Measurements from ENCODE around the gene PPA1. TPM values are rescaled to one million over a fixed set of nuclear protein-coding genes. Genes with fewer than 3 reads are reported as not detected.

PPA1 gene
- total RNA-seq: 10 to 100 TPM; 17.0 to 26.5 (median 19.2) TPM
- 73.9 TPM for total RNA-seq (2013)

DNA sequence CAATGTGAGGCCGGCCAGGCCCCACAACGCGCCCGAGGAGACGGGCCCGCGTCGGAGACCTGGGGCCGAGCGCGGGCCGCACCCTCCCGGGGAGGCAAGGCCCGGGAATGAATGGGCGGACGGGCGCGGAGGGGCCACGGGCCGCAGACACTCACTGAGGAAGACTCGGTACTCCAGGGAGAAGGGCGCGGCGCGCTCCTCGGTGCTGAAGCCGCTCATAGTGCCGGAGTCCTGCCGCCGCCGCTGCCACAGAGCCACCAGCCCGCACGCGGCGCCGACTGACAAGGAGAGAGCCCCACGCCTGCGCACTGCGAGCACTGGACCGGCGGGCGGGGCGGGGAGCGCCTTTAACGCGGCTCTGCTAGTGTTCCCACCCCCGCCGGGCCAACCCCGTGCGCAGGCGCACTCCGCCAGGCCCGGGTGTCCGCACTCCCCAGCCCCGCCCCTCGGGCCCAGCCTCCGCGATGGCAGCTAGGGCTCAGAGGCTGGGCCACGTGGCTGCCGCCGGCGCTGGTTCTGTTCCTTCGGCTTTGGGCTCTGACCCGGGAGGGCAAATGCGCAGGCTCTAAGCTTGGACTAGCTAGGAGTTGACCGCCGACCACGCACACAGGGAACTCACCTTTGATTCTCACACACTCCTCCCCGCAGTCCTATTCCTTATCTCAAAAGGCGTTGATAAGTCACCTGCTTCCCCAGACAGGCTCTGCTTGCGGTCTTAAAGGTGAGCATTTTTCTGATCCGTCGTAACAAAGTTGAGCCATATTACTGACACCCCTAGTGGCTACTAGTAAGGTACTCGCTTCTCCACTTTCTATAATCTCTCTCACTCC, at the start of gene PPA1:
TSS of gene PPA1 (minus strand) at position 321 of the 830 bp plus-strand sequence. CDS start at position 219, 102 bp downstream.
- TF ChIP-seq, protein P1, sequence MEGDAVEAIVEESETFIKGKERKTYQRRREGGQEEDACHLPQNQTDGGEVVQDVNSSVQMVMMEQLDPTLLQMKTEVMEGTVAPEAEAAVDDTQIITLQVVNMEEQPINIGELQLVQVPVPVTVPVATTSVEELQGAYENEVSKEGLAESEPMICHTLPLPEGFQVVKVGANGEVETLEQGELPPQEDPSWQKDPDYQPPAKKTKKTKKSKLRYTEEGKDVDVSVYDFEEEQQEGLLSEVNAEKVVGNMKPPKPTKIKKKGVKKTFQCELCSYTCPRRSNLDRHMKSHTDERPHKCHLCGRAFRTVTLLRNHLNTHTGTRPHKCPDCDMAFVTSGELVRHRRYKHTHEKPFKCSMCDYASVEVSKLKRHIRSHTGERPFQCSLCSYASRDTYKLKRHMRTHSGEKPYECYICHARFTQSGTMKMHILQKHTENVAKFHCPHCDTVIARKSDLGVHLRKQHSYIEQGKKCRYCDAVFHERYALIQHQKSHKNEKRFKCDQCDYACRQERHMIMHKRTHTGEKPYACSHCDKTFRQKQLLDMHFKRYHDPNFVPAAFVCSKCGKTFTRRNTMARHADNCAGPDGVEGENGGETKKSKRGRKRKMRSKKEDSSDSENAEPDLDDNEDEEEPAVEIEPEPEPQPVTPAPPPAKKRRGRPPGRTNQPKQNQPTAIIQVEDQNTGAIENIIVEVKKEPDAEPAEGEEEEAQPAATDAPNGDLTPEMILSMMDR (IDR thresholded peaks at IDR 0.05): no peak
- H3K4me1 ChIP-seq (ENCODE audit: control insufficient read depth, insufficient read depth, low read length): peaks cover 18% of the 10 kb centered on the region
- Mint-ChIP-seq H3K4me3 (peak within 1 kb of the TSS; percentile 89), H3K4me1 (peaks cover 15 to 17% of the 10 kb centered on the region in 2 donors), H3K27ac (peak within 1 kb of the TSS; percentile 58 to 85), H3K9me3 (no peaks in the 10 kb centered on the region), H3K27me3 (ENCODE audit: low read depth in 2 of 2) (peaks cover 0 to 6% of the 10 kb centered on the region in 2 donors), H3K36me3 (no peaks in the 10 kb centered on the region)
- peaks cover 8% of the 10 kb centered on the region for H3K36me3 ChIP-seq (ENCODE audit: control insufficient read depth, insufficient read depth, low read length)
- H3K4me3 ChIP-seq (ENCODE audit: low read length): peak within 1 kb of the TSS; percentile 69
- intact Hi-C loops (cut with micrococcal nuclease): loop anchor here (1.0 kb wide), 1 partner anchor 171 kb away; the partner anchor contains the start of gene EIF4EBP2
- no peaks in the 10 kb centered on the region for H3K27me3 ChIP-seq (ENCODE audit: control insufficient read depth, insufficient read depth, low read length)
- WGBS (ENCODE audit: insufficient coverage): under 1% methylated on average over 73 of the region's 74 CpGs
- peak within 1 kb of the TSS; percentile 78 for H3K27ac ChIP-seq (ENCODE audit: low read length)
- DNase-seq (peak; percentile 99), ATAC-seq (peak; percentile 96 to 100 (median 97))
- no peaks in the 10 kb centered on the region for H3K9me3 ChIP-seq (ENCODE audit: control insufficient read depth, insufficient read depth, low read length)

DNA sequence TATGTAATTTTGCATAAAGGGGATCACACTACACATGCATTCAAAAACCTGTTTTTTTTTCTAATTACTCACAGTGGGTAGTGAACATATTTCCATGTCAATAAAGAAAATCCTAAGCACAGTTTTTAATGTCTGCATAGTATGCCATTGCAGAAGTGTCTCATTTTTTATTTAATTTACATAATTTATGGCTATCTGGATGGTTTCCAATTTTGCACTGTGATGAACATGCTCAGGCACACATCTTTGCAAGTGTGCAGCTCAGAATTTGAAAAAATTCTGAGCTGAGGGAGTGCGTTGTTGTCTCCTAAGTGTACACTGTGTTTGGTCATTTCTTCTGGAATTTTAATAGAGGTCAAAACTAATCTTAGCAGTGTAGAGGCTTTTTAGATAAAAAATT, 48.4 kb upstream of the PPA1 start:
- Mint-ChIP-seq H3K4me3 (no peak overlapping the region), H3K27ac (no peak overlapping the region), H3K4me1 (peaks cover 0 to 4% of the 10 kb centered on the region in 2 donors), H3K27me3 (ENCODE audit: low read depth in 2 of 2) (peaks cover 52 to 62% of the 10 kb centered on the region in 2 donors), H3K36me3 (peaks cover 5% of the 10 kb centered on the region), H3K9me3 (no peaks in the 10 kb centered on the region)
- WGBS (ENCODE audit: insufficient coverage): 100% methylated on average over 1 of the region's 1 CpG
- Histone ChIP-seq H3K4me3 (ENCODE audit: low read length) (no peak overlapping the region), H3K4me1 (ENCODE audit: control insufficient read depth, insufficient read depth, low read length) (peaks cover 3% of the 10 kb centered on the region), H3K27me3 (ENCODE audit: control insufficient read depth, insufficient read depth, low read length) (peaks cover 33% of the 10 kb centered on the region), H3K27ac (ENCODE audit: low read length) (no peak overlapping the region), H3K36me3 (ENCODE audit: control insufficient read depth, insufficient read depth, low read length) (no peaks in the 10 kb centered on the region), H3K9me3 (ENCODE audit: control insufficient read depth, insufficient read depth, low read length) (no peaks in the 10 kb centered on the region)
- ATAC-seq (no peak), DNase-seq (no peak)
- TF ChIP-seq, protein P1 (IDR thresholded peaks at IDR 0.05): no peak
- intact Hi-C loops (cut with micrococcal nuclease): no loop called here

DNA sequence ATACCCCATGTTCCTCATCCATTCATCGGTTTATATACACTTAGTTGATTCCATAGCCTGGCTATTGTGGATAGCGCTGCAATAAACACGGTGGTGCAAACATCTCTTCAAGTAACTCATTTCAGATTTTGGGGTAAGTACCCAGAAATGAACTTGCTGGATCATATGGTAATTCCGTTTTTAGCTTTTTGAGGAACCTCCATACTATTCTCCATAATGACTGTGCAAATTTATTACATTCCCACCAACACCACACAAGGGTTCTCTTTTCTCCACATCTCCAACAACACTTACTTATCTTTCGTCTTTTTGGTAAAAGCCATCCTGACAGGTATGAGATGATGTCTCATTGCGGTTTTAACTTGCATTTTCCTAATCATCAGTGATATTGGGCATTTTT, 46.9 kb upstream of the PPA1 start:
- no peaks in the 10 kb centered on the region for H3K9me3 Mint-ChIP-seq

More for the DNA sequence above, 46.9 kb upstream of the PPA1 start:
- H3K9me3 ChIP-seq (ENCODE audit: control insufficient read depth, insufficient read depth, low read length): no peaks in the 10 kb centered on the region
- H3K36me3 Mint-ChIP-seq: peaks cover 5% of the 10 kb centered on the region
- H3K27ac ChIP-seq (ENCODE audit: low read length): no peak overlapping the region
- H3K4me1 Mint-ChIP-seq: peaks cover 0 to 4% of the 10 kb centered on the region in 2 donors
- no peak overlapping the region for H3K4me3 ChIP-seq (ENCODE audit: low read length)
- DNase-seq: no peak
- peaks cover 27% of the 10 kb centered on the region for H3K27me3 ChIP-seq (ENCODE audit: control insufficient read depth, insufficient read depth, low read length)
- WGBS (ENCODE audit: insufficient coverage): 87% methylated on average over 6 of the region's 6 CpGs
- H3K4me3 Mint-ChIP-seq: no peak overlapping the region
- TF ChIP-seq, protein P1 (IDR thresholded peaks at IDR 0.05): no peak
- no peak overlapping the region for H3K27ac Mint-ChIP-seq
- intact Hi-C loops (cut with micrococcal nuclease): no loop called here
- H3K27me3 Mint-ChIP-seq (ENCODE audit: low read depth in 2 of 2): peaks cover 42 to 51% of the 10 kb centered on the region in 2 donors
- H3K36me3 ChIP-seq (ENCODE audit: control insufficient read depth, insufficient read depth, low read length): no peaks in the 10 kb centered on the region
- peaks cover 3% of the 10 kb centered on the region for H3K4me1 ChIP-seq (ENCODE audit: control insufficient read depth, insufficient read depth, low read length)
- ATAC-seq: no peak
